ENCODE results near the gene TRIM16. TPM values are rescaled to one million over a fixed set of nuclear protein-coding genes. Genes with fewer than 3 reads are reported as not detected.
A peak's percentile ranks its signal among the peaks of the same experiment; 100 is the strongest.
"Not testable (repeated sequence)": the region's sequence is repeated elsewhere in the genome, so short reads cannot be mapped to it uniquely, and the experiment has no call there.

TRIM16 gene
- total RNA-seq, 3 donors from 2014 or later: 12.5 to 15.4 (median 13.3) TPM

- H3K27me3 ChIP-seq; intact Hi-C loops (cut with DNase I; ENCODE audit: low total_unique reads); H3K36me3 ChIP-seq; H3K9me3 ChIP-seq; H3K4me1 ChIP-seq: not testable (repeated sequence)
- H3K27ac ChIP-seq: peak within 1 kb of the TSS; percentile 73 to 79
- peak within 1 kb of the TSS; percentile 46 to 74 (median 59) for H3K4me3 ChIP-seq
- TF ChIP-seq POLR2A (IDR thresholded peaks at IDR 0.05) (peak; percentile 64), POLR2AphosphoS5 (IDR thresholded peaks at IDR 0.05) (peak; percentile 58 to 80 (median 78))
- peak; percentile 99 to 100 for DNase-seq (ENCODE audit: low spot score in 2 of 2)
Observed at GRCh38 chr17:15699413-15699924, 15.4 kb upstream of the TRIM16 start, which contains the start of gene ZNF286A. TSS of gene ZNF286A (plus strand) at chr17:15699752. CDS start at chr17:15700330, 578 bp downstream.

- intact Hi-C loops (cut with DNase I; ENCODE audit: low total_unique reads): not testable (repeated sequence)
- peak overlapping the region; percentile 73 to 79 for H3K27ac ChIP-seq
Observed at GRCh38 chr17:15698967-15699366, 14.9 kb upstream of the TRIM16 start.

GRCh38 chr17:15687494-15687893 is 3.4 kb upstream of the TRIM16 start:
- intact Hi-C loops (cut with DNase I; ENCODE audit: low total_unique reads); H3K27me3 ChIP-seq: not testable (repeated sequence)

More at GRCh38 chr17:15698967-15699366, 14.9 kb upstream of the TRIM16 start:
- not testable (repeated sequence) for DNase-seq (ENCODE audit: low spot score in 2 of 2); H3K9me3 ChIP-seq; H3K36me3 ChIP-seq; H3K27me3 ChIP-seq; H3K4me1 ChIP-seq
- H3K4me3 ChIP-seq: peak overlapping the region; percentile 46 to 74 (median 59)

GRCh38 chr17:15683135-15683534 is 976 bp downstream of the TRIM16 start:
- H3K9me3 ChIP-seq; intact Hi-C loops (cut with DNase I; ENCODE audit: low total_unique reads); H3K27me3 ChIP-seq; DNase-seq (ENCODE audit: low spot score in 2 of 2); H3K4me1 ChIP-seq; H3K27ac ChIP-seq; H3K4me3 ChIP-seq; H3K36me3 ChIP-seq: not testable (repeated sequence)

More at GRCh38 chr17:15687494-15687893, 3.4 kb upstream of the TRIM16 start:
- not testable (repeated sequence) for H3K4me3 ChIP-seq; H3K4me1 ChIP-seq; DNase-seq (ENCODE audit: low spot score in 2 of 2); H3K27ac ChIP-seq; H3K9me3 ChIP-seq; H3K36me3 ChIP-seq

- H3K4me3 ChIP-seq; H3K9me3 ChIP-seq; intact Hi-C loops (cut with DNase I; ENCODE audit: low total_unique reads); H3K4me1 ChIP-seq; H3K27ac ChIP-seq; H3K36me3 ChIP-seq; DNase-seq (ENCODE audit: low spot score in 2 of 2); H3K27me3 ChIP-seq: not testable (repeated sequence)
Observed at GRCh38 chr17:15675991-15676390, 8.1 kb downstream of the TRIM16 start.

- H3K27ac ChIP-seq; H3K4me1 ChIP-seq; intact Hi-C loops (cut with DNase I; ENCODE audit: low total_unique reads); H3K9me3 ChIP-seq; H3K36me3 ChIP-seq; H3K4me3 ChIP-seq; H3K27me3 ChIP-seq; DNase-seq (ENCODE audit: low spot score in 2 of 2): not testable (repeated sequence)
Observed at GRCh38 chr17:15674640-15675039, 9.5 kb downstream of the TRIM16 start.

GRCh38 chr17:15669526-15669925 is 14.6 kb downstream of the TRIM16 start:
- H3K27ac ChIP-seq; H3K36me3 ChIP-seq; intact Hi-C loops (cut with DNase I; ENCODE audit: low total_unique reads); H3K4me3 ChIP-seq; H3K4me1 ChIP-seq; H3K9me3 ChIP-seq; DNase-seq (ENCODE audit: low spot score in 2 of 2); H3K27me3 ChIP-seq: not testable (repeated sequence)

GRCh38 chr17:15663691-15664090 is 20.4 kb downstream of the TRIM16 start:
- Histone ChIP-seq H3K36me3 (no peaks in the 10 kb centered on the region), H3K27ac (no peak overlapping the region), H3K4me1 (no peaks in the 10 kb centered on the region), H3K27me3 (no peaks in the 10 kb centered on the region), H3K9me3 (no peaks in the 10 kb centered on the region), H3K4me3 (no peak overlapping the region)
- TF ChIP-seq CTCF (IDR thresholded peaks at IDR 0.05) (no peak), POLR2A (IDR thresholded peaks at IDR 0.05) (no peak), POLR2AphosphoS5 (IDR thresholded peaks at IDR 0.05) (no peak)
- intact Hi-C loops (cut with DNase I; ENCODE audit: low total_unique reads): no loop called here
- DNase-seq (ENCODE audit: low spot score in 2 of 2): no peak

GRCh38 chr17:15663176-15663575 is 20.9 kb downstream of the TRIM16 start:
- no peak for DNase-seq (ENCODE audit: low spot score in 2 of 2)
- TF ChIP-seq POLR2AphosphoS5 (IDR thresholded peaks at IDR 0.05) (no peak), POLR2A (IDR thresholded peaks at IDR 0.05) (no peak), CTCF (IDR thresholded peaks at IDR 0.05) (no peak)
- intact Hi-C loops (cut with DNase I; ENCODE audit: low total_unique reads): no loop called here
- no peak overlapping the region for H3K4me3 ChIP-seq
- H3K27ac ChIP-seq: no peak overlapping the region
- H3K36me3 ChIP-seq: no peaks in the 10 kb centered on the region
- no peaks in the 10 kb centered on the region for H3K27me3 ChIP-seq
- H3K9me3 ChIP-seq: no peaks in the 10 kb centered on the region
- H3K4me1 ChIP-seq: no peaks in the 10 kb centered on the region

Data from breast epithelium (tissue), 4 donors.